Mammary epithelial cell (primary cell): ENCODE measurements around the gene CAPN8.

Experiments
- EZH2 ChIP-seq: IDR thresholded peaks from 2 replicates; pipeline ENCODE4 v1.6.1; 2012; ENCODE audit warnings: low read length, inconsistent platforms, borderline replicate concordance
- TF ChIP-seq, protein P1 (sequence below), 2 donors: IDR thresholded peaks in 1 of 2; conservative IDR thresholded peaks in 1 of 2; 2 replicates each; pipeline ENCODE4 v1.5.1; 2011 to 2012; ENCODE audit warnings: inconsistent platforms in 2 of 2, low read length in 2 of 2, mild to moderate bottlenecking in 2 of 2, control low read depth in 1 of 2, low read depth in 1 of 2; ENCODE audit not compliant: insufficient read depth in 1 of 2; ENCODE audit errors: extremely low read depth in 1 of 2

DNA sequence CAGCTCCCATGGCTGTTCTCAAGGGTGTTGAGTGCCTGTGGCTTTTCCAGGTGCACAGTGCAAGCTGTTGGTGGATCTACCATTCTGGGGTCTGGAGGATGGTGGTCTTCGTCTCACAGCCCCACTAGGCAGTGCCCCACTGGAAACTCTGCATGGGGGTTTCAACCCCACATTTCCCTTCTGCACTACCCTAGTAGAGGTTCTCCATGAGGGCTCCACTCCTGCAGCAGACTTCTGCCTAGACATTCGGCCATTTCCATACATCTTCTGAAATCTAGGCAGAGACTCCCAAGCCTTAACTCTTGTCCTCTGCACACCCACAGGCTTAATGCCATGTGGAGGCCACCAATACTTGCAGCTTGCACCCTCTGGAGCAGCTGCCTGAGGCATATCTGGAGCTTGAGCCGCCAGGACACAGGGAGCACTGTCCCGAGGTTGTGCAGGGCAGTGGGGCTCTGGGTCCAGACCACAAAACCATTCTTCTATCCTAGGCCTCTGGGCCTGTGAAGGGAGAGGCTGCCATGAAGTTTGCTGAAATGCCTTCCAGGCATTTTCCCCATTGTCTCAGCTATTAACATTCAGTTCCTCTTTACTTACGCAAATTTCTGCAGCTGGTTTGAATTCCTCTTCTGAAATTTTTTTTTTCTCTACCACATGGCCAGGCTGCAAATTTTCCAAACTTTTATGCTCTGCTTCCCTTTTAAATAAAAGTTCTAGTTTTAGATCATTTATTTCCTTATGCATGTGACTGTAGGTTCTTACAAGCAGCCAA is 8.8 kb upstream of the CAPN8 start:
- TF ChIP-seq, protein P1, sequence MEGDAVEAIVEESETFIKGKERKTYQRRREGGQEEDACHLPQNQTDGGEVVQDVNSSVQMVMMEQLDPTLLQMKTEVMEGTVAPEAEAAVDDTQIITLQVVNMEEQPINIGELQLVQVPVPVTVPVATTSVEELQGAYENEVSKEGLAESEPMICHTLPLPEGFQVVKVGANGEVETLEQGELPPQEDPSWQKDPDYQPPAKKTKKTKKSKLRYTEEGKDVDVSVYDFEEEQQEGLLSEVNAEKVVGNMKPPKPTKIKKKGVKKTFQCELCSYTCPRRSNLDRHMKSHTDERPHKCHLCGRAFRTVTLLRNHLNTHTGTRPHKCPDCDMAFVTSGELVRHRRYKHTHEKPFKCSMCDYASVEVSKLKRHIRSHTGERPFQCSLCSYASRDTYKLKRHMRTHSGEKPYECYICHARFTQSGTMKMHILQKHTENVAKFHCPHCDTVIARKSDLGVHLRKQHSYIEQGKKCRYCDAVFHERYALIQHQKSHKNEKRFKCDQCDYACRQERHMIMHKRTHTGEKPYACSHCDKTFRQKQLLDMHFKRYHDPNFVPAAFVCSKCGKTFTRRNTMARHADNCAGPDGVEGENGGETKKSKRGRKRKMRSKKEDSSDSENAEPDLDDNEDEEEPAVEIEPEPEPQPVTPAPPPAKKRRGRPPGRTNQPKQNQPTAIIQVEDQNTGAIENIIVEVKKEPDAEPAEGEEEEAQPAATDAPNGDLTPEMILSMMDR (conservative IDR thresholded peaks at IDR 0.05 in 1 of 2, IDR thresholded peaks at IDR 0.05 in 1 of 2; ENCODE audit: extremely low read depth in 1 of 2, insufficient read depth in 1 of 2, low read depth in 1 of 2, low read length in 2 of 2), result no peak
- TF ChIP-seq EZH2, result no peak
